HG02970 (cell line): ENCODE results near the gene ACO2.

Experiments used
- ATAC-seq: cut with Tn5 transposase; IDR thresholded peaks from one replicate; pipeline ENCODE4 v1.9.1; 2021; ENCODE audit warnings: mild to moderate bottlenecking, moderate library complexity, moderate number of reproducible peaks; ENCODE audit not compliant: unreplicated experiment, low FRiP score

Gene ACO2

DNA sequence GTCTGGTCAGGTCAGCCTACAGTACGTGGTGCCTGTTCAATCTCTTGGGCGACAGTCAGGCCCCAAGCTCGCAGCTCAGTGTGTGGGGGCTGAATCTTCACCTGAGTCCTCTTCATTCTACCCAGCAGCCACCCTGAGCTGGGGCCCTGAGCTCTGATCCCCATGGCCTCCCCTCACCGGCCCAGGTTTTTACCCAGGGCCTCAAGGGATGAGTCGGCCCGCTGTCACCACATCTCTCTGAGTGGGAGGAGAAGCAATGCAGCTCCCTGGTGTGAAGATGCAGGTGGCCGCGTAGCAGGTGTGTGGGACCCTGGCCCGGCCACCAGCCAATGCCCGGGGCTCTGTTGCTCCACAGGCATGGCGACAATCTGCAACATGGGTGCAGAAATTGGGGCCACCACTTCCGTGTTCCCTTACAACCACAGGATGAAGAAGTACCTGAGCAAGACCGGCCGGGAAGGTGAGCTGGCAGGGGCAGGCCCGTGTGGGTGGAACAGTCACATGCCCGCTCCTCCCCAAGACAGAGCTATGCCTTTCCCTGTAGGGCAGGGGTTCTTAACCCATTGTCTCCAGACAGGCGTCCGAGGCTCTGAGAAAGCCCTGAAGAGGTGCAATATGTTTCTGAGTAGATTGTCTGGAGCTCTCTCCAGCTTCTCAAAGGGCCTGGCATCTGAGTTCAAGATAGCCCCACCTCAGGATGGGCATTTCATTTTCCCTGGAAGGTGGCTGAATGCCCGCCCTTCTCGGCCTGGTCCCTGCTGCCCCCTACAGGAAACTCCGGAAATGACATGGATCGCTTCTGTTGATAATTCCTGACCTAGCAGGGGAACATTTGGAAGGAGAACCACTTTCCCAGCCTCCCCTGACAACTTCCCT lies 48.5 kb downstream of the ACO2 start:
- ATAC-seq: no peak

- ATAC-seq: no peak
Observed at GRCh38 chr22:41518048-41518347, 49.1 kb downstream of the ACO2 start.

- no peak for ATAC-seq
Observed at GRCh38 chr22:41521126-41521525, 52.2 kb downstream of the ACO2 start.

DNA sequence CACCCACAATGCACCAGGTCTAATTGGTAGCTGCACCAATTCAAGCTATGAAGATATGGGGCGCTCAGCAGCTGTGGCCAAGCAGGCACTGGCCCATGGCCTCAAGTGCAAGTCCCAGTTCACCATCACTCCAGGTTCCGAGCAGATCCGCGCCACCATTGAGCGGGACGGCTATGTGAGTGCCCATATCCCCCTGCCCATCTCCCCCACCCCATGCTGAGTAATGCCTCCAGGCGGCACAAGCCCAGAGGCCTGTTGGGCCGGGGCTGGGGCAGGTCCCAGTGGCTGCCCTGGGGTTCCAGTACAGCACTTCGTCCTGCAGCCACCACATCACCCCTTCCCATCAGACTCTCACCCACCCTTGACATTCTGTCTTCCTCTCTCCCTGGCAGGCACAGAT lies 53.9 kb downstream of the ACO2 start:
- ATAC-seq: no peak

DNA sequence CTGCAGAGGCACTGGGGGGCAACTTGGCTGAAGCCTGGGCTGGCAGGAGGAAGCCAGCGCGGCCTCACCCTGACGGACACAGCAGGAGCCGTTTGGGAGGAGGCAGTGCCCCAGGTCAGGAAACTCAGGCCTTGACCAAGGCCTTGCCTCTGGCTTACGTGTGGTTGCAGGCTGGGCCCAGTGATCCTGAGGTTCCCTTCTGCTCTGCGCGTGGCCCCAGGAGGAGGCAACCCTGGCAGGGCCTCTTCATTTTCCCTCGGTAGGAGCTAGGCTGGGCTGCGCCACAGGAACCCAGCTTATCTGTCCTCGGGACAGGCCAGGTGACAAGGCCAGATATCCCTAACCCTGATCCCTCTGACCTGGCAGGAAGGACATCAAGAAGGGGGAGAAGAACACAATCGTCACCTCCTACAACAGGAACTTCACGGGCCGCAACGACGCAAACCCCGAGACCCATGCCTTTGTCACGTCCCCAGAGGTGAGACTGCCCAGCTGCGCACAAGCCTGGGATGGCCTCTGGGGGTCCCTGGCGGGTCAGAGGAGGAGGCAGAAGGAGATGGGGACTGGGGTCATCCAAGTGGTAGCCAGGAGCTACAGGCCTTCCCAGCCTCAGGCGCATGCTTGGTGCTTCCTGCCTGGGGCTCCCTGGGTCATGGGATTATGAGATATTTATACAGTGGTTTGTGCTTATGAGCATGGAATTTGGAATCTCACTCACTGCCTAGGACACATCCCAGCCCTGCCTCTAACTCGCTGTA lies 54.7 kb downstream of the ACO2 start:
- ATAC-seq: no peak

DNA sequence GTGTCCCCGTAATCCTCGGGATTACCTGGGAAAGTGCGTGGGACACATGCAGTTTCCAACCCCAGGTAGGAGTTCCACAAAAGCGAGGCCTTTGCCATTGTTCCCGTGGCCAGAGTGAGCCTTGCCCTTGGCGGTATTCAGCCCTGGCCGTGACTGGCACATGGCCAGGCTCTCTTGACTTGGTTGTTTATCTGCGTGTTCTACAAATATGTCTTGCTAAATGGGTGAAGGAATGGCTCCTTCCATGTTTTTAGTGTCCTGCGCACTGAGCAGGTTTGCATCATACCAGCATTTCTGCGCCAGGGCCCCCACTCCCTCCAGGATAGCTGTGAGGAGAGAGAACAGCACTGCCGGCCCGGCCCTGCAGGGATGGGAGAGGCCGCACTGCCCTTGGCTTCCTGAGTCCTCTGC lies 55.3 kb downstream of the ACO2 start:
- ATAC-seq: no peak

- ATAC-seq: no peak
Observed at GRCh38 chr22:41524809-41525449, 56.0 kb downstream of the ACO2 start.

DNA sequence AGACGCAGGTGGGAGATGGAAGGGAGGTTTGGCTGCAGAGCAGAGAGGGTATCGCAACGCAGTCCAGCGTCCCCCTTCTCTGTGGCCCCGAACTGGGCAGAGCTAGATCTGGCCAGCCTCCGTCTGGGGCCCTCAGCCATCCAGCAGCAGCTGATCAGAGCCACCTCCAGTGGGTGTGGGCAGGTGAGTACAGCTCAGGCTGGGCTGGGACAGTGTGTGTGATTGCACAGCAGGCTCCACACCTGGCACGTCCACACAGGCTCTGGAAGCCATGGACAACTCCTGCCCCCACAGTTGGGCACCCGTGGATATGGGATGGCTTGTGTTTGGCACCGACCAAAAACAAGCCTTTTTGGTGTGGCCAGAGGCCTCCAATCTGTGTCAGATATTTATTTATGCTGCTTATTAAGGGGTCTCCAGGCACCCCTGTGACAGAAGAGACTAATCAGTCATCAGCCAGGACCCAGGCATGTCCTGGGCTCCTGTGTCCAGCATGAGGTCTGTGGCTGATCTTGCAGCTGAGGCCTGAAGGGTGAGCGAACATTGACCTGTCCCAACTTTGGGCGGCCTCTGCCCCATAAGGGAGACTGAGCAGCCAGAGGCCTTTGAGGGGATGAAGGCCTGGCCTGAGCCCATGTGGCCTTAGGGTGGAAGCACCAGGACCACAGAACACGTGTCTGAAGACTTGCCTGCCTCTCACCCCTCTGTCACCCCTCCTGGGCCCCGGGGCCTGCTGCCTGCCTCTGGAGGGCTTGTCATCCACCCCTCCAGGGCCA lies 56.7 kb downstream of the ACO2 start:
- no peak for ATAC-seq

DNA sequence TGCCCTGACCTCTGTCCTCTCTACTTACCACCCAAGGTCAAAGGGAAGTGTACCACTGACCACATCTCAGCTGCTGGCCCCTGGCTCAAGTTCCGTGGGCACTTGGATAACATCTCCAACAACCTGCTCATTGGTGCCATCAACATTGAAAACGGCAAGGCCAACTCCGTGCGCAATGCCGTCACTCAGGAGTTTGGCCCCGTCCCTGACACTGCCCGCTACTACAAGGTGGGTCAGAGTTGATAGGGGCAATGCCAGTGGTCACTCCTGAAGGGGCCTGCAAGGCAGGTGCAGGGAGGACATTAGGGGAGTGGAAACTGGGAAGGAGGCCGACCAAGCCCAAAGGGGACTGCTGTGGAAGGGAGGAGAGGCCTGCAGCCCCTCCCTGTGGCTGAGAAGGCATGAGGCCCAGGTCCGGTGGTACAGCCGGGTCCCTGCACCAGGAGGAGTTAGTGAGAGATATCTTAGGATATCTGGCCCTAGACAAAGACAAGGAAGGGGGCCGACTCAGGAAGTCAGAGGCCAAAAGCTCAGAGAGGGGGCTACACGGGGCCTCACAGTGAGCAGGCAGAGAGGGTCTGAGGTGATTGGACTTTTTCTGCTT lies 57.4 kb downstream of the ACO2 start:
- no peak for ATAC-seq

GRCh38 chr22:41526830-41527799 lies 58.2 kb downstream of the ACO2 start:
- no peak for ATAC-seq

DNA sequence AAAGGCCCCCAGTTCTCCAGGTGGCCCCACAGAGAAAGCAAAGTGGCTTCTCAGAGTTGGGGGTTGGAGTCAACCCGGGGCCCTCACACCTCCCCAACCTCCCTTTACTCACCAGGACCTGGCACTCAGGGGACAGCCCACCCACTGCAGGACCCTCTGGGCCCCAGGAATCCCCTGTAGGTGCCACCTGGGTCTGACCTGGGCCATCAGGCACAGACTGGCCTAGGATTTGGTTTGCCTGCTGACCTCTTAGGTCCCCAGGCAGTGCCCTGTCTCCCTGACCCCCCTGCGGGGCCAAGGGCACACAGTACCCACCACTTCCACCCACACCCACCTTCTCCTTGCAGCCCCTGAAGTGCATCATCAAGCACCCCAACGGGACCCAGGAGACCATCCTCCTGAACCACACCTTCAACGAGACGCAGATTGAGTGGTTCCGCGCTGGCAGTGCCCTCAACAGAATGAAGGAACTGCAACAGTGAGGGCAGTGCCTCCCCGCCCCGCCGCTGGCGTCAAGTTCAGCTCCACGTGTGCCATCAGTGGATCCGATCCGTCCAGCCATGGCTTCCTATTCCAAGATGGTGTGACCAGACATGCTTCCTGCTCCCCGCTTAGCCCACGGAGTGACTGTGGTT lies 59.3 kb downstream of the ACO2 start:
- ATAC-seq: no peak

DNA sequence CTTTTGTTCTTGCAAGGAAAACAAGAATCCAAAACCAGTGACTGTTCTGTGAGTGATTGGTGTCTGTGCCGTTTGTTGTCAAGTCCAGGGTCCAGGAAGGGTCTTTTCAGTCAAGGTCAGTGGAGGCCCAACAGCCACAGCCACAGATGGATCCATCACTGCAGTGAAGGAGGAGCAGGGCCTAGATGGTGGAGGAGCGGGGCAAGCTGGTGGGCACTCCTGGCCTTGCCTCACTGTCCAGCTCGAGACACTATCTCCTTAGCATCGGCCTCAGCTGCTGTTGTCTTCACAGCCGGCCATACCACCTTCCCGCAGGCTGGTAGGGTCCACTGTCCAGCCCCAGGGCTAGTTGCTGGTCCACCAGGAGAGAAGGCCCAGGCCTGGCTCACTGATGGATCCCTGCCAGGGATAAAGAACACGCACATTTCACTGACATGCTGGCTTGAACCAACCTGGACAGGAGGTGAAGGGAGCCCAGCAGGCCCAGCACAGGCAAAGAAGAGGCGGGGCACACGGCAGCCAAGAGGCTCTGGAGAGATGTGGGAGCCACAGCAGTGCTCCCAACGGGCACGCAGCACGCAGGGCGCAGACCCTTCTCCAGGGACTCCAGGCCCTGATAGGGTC lies 60.1 kb downstream of the ACO2 start:
- ATAC-seq: no peak

DNA sequence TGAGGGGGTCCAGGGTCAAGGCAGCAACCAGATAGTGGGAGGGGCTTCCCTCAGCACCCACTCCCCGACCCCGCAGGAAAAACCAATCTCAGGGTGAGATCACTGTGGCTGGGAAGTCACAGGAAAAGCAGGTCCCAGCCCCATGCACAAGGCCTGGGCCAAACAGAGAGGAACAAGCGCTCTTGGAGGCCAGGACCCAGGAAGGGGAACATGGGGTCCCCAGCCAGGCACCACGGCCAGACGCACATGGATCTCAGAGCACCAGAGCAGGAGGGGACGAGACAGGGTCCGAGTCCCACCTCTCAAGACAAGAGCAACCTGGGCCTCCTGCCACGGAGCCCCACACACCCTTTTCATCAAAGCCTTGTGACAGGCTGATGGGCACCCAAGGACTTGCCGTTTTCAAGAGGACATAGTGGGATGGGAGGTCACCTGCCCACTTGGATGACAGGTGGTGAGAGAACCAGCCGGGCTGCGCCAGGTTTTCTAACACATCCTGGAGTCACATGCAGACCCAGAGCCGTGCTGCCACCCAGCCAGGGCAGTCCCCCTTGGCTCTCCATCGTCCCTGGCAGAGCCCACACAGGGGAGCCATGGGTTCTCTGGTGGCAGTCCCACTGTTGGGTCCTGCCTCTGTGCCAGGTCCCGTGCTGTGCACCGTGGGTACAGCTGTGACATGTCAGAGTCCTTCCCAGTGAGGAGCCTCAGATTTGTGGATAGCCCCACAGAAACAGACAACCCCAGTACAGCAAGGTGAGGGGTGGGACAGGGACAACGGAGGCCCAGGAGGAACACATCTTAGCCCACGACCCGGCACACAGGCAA lies 62.2 kb downstream of the ACO2 start:
- ATAC-seq: no peak

GRCh38 chr22:41531715-41532477 lies 63.0 kb downstream of the ACO2 start:
- no peak for ATAC-seq

DNA sequence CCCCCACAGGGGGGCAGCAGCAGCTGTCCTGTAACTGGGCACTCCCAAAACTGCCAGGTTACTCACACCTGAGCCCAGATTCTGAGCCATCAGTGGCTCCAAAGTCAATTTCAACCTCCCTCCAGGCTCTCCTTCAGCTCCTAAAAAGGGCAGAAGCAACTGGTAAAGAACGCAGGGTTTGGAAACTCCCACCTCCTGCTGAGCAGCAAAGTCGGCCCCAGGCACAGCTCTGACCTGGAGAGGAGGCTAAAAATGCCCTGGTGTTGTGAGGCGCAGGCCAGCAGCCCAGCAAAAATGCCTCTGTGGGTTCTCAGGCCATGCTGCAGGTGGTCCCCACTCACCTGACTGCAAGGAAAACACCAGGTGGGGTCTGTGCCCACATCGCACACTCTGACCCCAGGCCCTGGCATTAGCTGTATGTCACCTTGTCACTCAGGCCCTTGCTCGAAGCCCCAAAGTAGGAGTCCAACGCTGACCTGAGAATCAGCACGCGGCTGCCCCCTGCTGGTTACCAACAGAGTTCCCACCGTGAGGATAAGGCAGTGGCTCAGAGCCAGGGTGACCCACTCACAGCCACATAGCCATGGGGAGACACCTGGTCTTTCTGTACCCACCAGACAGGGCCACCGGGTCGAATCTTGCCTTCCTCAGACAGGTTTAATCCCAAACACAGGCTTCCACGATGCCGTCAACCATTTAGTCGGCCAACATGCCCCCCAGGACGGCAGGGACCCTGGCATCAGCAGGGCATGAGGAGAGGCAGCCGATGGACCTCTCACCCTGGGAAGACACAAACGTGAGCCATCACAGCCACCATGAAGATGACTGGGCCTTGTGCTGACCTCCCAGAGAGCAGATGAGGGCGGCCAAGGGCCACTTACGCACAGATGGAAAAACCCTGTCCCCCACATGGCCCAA lies 64.2 kb downstream of the ACO2 start:
- ATAC-seq: no peak

GRCh38 chr22:41534219-41534618 lies 65.3 kb downstream of the ACO2 start:
- ATAC-seq: no peak
